K562 (cell line): ENCODE results near the gene MMP21. TPM values are rescaled to one million over a fixed set of nuclear protein-coding genes. Genes with fewer than 3 reads are reported as not detected.

ENCODE experiments used
- ARID1B ChIP-seq: fragments of 450-650 bp; IDR thresholded peaks from 2 replicates; pipeline ENCODE4 v1.6.1; 2016; ENCODE audit warnings: antibody characterized with exemption, mild to moderate bottlenecking, inconsistent platforms
- ETV1 ChIP-seq: fragments of 450-650 bp; conservative IDR thresholded peaks from 2 replicates; pipeline ENCODE4 v1.6.1; 2016; ENCODE audit warnings: missing genetic modification characterization, control low read depth, low read depth, missing compliant biosample characterization
- HDAC1 ChIP-seq, 2 experiments: fragments of 450-650 bp; IDR thresholded peaks; 2 replicates each; pipeline ENCODE4 v1.6.1; 2016 to 2017; ENCODE audit warnings: inconsistent platforms in 1 of 2, mild to moderate bottlenecking in 1 of 2, moderate library complexity in 1 of 2
- HDAC8 ChIP-seq: fragments of 450-650 bp; IDR thresholded peaks from 2 replicates; pipeline ENCODE4 v1.6.1; 2016; ENCODE audit warnings: mild to moderate bottlenecking, missing genetic modification characterization, moderate library complexity, missing compliant biosample characterization
- KAT7 ChIP-seq: sonication (generic); formaldehyde crosslinking; IDR thresholded peaks from 2 replicates; pipeline ENCODE4 v1.8.0; 2022; ENCODE audit warnings: missing genetic modification reagents, mild to moderate bottlenecking, borderline replicate concordance
- MED1 ChIP-seq: sonication (generic); formaldehyde crosslinking; IDR thresholded peaks from 2 replicates; pipeline ENCODE4 v1.8.1; 2023; ENCODE audit warnings: missing genetic modification reagents, borderline replicate concordance
- NR2C2 ChIP-seq, 2 experiments: fragments of 200-800 bp in 1 of 2; sonication (Bioruptor generic) in 1 of 2; sonication (generic) in 1 of 2; formaldehyde crosslinking in 1 of 2; IDR thresholded peaks; 2 replicates each; pipeline versions ENCODE4 v1.6.1 to v1.8.0; 2016 to 2022; ENCODE audit warnings: mild to moderate bottlenecking in 1 of 2, missing compliant biosample characterization in 1 of 2, missing genetic modification characterization in 1 of 2, missing genetic modification reagents in 1 of 2
- polyA plus RNA-seq, 8 experiments: library from polyadenylated mRNA; depleted of rRNA in 4 of 8; stranded (reverse) in 5 of 8; unstranded in 3 of 8; fragments of >200 nt; fragmentation: Nextera tagmentation in 2 of 8; fragmentation: Illumina TruSeq in 1 of 8; extraction: Ambion mirVana in 2 of 8; extraction: Trizol in 1 of 8; gene quantifications; 2 replicates each; pipeline versions ENCODE4 v1.2.1 to v1.2.3, GENCODE V29; 2011 to 2014; ENCODE audit warnings: inconsistent platforms in 1 of 8, missing spikeins in 1 of 8
- total RNA-seq, 7 experiments: library from RNA; depleted of rRNA in 6 of 7; stranded (reverse); fragments of >200 nt in 6 of 7; fragmentation: Illumina TruSeq in 2 of 7; extraction: Trizol in 2 of 7; gene quantifications; 2 replicates each; pipeline versions ENCODE4 v1.2.1 to v1.2.3, GENCODE V29; 2011 to 2021; ENCODE audit warnings: low replicate concordance in 1 of 7
- TF ChIP-seq, protein P1 (sequence below), 2 experiments: fragments of 450-650 bp in 1 of 2; sonication (generic) in 1 of 2; formaldehyde crosslinking in 1 of 2; IDR thresholded peaks; 2 replicates each; pipeline versions ENCODE4 v1.7.1 to v1.9.0; 2016 to 2022; ENCODE audit warnings: inconsistent platforms in 1 of 2, mild to moderate bottlenecking in 1 of 2, missing genetic modification reagents in 1 of 2
- TF ChIP-seq, protein P2 (sequence below), 2 experiments: fragments of 450-650 bp; conservative IDR thresholded peaks; 2 replicates each; pipeline ENCODE4 v1.6.1; 2017; ENCODE audit warnings: mild to moderate bottlenecking in 2 of 2, moderate library complexity in 2 of 2
- TF ChIP-seq, protein P3 (sequence below): fragments of 450-650 bp; formaldehyde crosslinking; conservative IDR thresholded peaks from 2 replicates; pipeline ENCODE4 v1.4.0; 2022; ENCODE audit warnings: mild to moderate bottlenecking, missing genetic modification characterization

MMP21 gene
- total and polyA plus RNA-seq, 9 of the 15 experiments (the other 6 are each of a cell fraction or from before 2014, with no cell fraction given), result not detected

DNA sequence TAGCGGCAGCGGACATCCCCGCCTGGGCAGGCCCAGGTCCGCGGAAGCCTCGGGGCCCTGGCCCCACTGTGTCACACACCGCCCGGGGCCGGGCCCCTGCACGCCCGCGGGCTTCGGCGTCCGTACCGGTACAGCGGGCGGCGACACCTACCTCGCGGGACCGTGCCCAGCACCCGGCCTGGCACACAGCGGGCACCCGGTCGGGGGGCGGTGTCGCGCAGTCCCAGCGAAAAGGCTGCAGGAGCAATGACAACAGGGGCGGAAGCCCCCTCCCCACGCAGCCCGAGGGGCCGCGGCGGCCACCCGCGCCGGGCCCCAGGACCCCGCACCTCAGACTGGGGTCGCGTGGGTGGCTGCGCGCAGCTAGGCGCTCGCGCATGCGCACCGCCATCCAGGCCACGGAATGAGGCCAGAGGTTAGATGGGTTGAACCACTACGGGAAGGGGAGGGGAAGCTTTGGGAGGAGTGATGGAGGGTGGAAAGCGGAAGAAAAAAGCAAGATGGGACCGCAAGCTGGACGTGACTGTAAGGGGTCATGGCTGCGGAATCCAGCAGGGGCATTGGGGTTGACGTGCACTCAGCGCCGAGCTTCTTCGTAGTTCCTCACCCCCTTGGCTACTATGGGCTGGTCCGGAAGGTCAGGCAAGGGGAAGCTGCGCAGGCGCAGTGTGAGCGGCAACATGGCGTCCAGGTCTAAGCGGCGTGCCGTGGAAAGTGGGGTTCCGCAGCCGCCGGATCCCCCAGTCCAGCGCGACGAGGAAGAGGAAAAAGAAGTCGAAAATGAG, 47.4 kb upstream of the MMP21 start, which contains the start of the genes BCCIP and UROS (continued):
- TF ChIP-seq, protein P1, sequence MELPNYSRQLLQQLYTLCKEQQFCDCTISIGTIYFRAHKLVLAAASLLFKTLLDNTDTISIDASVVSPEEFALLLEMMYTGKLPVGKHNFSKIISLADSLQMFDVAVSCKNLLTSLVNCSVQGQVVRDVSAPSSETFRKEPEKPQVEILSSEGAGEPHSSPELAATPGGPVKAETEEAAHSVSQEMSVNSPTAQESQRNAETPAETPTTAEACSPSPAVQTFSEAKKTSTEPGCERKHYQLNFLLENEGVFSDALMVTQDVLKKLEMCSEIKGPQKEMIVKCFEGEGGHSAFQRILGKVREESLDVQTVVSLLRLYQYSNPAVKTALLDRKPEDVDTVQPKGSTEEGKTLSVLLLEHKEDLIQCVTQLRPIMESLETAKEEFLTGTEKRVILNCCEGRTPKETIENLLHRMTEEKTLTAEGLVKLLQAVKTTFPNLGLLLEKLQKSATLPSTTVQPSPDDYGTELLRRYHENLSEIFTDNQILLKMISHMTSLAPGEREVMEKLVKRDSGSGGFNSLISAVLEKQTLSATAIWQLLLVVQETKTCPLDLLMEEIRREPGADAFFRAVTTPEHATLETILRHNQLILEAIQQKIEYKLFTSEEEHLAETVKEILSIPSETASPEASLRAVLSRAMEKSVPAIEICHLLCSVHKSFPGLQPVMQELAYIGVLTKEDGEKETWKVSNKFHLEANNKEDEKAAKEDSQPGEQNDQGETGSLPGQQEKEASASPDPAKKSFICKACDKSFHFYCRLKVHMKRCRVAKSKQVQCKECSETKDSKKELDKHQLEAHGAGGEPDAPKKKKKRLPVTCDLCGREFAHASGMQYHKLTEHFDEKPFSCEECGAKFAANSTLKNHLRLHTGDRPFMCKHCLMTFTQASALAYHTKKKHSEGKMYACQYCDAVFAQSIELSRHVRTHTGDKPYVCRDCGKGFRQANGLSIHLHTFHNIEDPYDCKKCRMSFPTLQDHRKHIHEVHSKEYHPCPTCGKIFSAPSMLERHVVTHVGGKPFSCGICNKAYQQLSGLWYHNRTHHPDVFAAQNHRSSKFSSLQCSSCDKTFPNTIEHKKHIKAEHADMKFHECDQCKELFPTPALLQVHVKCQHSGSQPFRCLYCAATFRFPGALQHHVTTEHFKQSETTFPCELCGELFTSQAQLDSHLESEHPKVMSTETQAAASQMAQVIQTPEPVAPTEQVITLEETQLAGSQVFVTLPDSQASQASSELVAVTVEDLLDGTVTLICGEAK (IDR thresholded peaks at IDR 0.05), result peak; percentile 40; the same call in 1 of the 2 replicates
- TF ChIP-seq, protein P1 (CRISPR knock-in tag; IDR thresholded peaks at IDR 0.05), result no peak
- peak; percentile 79; the same call in 1 of the 2 replicates for TF ChIP-seq ETV1 (tag)
- peak; percentile 52; the same call in 1 of the 2 replicates for TF ChIP-seq ARID1B
- TF ChIP-seq, protein P2, sequence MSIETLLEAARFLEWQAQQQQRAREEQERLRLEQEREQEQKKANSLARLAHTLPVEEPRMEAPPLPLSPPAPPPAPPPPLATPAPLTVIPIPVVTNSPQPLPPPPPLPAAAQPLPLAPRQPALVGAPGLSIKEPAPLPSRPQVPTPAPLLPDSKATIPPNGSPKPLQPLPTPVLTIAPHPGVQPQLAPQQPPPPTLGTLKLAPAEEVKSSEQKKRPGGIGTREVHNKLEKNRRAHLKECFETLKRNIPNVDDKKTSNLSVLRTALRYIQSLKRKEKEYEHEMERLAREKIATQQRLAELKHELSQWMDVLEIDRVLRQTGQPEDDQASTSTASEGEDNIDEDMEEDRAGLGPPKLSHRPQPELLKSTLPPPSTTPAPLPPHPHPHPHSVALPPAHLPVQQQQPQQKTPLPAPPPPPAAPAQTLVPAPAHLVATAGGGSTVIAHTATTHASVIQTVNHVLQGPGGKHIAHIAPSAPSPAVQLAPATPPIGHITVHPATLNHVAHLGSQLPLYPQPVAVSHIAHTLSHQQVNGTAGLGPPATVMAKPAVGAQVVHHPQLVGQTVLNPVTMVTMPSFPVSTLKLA (conservative IDR thresholded peaks at IDR 0.05), result peak; percentile 84 to 86
- 0 out of 2 replicates have a peak, but pooled peaks have one; percentile 56 for TF ChIP-seq KAT7 (CRISPR knock-in tag)
- no peak for TF ChIP-seq HDAC8
- TF ChIP-seq, protein P3, sequence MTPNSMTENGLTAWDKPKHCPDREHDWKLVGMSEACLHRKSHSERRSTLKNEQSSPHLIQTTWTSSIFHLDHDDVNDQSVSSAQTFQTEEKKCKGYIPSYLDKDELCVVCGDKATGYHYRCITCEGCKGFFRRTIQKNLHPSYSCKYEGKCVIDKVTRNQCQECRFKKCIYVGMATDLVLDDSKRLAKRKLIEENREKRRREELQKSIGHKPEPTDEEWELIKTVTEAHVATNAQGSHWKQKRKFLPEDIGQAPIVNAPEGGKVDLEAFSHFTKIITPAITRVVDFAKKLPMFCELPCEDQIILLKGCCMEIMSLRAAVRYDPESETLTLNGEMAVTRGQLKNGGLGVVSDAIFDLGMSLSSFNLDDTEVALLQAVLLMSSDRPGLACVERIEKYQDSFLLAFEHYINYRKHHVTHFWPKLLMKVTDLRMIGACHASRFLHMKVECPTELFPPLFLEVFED (CRISPR knock-in tag), result peak; percentile 79; the same call in 1 of the 2 replicates
- TF ChIP-seq MED1 (CRISPR knock-in tag), result no peak
- peak in 1 of 2 experiments; percentile 8; a peak in 1 of 4 replicates for TF ChIP-seq HDAC1 (IDR thresholded peaks at IDR 0.05)
- peak; percentile 92 for TF ChIP-seq NR2C2 (CRISPR knock-in tag; IDR thresholded peaks at IDR 0.05)
- peak; percentile 99 for TF ChIP-seq NR2C2 (tag; IDR thresholded peaks at IDR 0.05)
